CD4-positive, CD25-positive, alpha-beta regulatory T cell (primary cell): ENCODE measurements around the gene IQUB. TPM values are rescaled to one million over a fixed set of nuclear protein-coding genes. Genes with fewer than 3 reads are reported as not detected.
"Not testable (repeated sequence)": the region's sequence is repeated elsewhere in the genome, so short reads cannot be mapped to it uniquely, and the experiment has no call there.

Source experiments
- ATAC-seq, 2 donors: fragments of 150-1000 bp; cut with Tn5 transposase; one replicate each; pipeline ENCODE4 v1.10.0; 2021; ENCODE audit warnings: low read depth in 2 of 2, moderate number of reproducible peaks in 2 of 2, moderate library complexity in 1 of 2
- DNase-seq, 3 donors: peaks; one replicate each; pipeline versions ENCODE4 v3.0.0 to v3.0.0-alpha.2; 2012 to 2022; ENCODE audit warnings: mixed read lengths in 1 of 3
- H3K27ac ChIP-seq: one replicate; pipeline ENCODE4 v1.7.0; 2013; ENCODE audit warnings: mild to moderate bottlenecking, low read length; ENCODE audit not compliant: insufficient read depth, poor library complexity, severe bottlenecking
- H3K27me3 ChIP-seq: one replicate; pipeline ENCODE4 v1.7.0; 2013; ENCODE audit warnings: low read length; ENCODE audit not compliant: control insufficient read depth, insufficient read depth
- H3K36me3 ChIP-seq: one replicate; pipeline ENCODE4 v1.7.0; 2013; ENCODE audit warnings: mild to moderate bottlenecking, low read length, moderate library complexity; ENCODE audit not compliant: control insufficient read depth, insufficient read depth
- H3K4me1 ChIP-seq: 2 replicates; pipeline ENCODE4 v1.7.0; 2013; ENCODE audit warnings: mild to moderate bottlenecking, low read length; ENCODE audit not compliant: insufficient read depth, control insufficient read depth, poor library complexity, severe bottlenecking
- H3K4me3 ChIP-seq: one replicate; pipeline ENCODE4 v1.7.0; 2013; ENCODE audit warnings: low read depth, mild to moderate bottlenecking, low read length, moderate library complexity
- H3K9me3 ChIP-seq, 2 experiments: 1 replicate in 1 of 2; 2 replicates in 1 of 2; pipeline ENCODE4 v1.7.0; 2013; ENCODE audit warnings: low read length in 2 of 2, mild to moderate bottlenecking in 1 of 2, moderate library complexity in 1 of 2; ENCODE audit not compliant: control insufficient read depth in 2 of 2
- H3K27ac Mint-ChIP-seq, 3 donors: one replicate each; pipeline ENCODE4 v1.8.0; 2020 to 2022; ENCODE audit warnings: mild to moderate bottlenecking in 3 of 3, mixed read lengths in 3 of 3, moderate library complexity in 2 of 3
- H3K27me3 Mint-ChIP-seq: one replicate; pipeline ENCODE4 v1.8.0; 2022; ENCODE audit warnings: mild to moderate bottlenecking, mixed read lengths
- H3K36me3 Mint-ChIP-seq: one replicate; pipeline ENCODE4 v1.8.0; 2020; ENCODE audit warnings: mixed read lengths
- H3K4me1 Mint-ChIP-seq, 4 donors: one replicate each; pipeline ENCODE4 v1.8.0; 2020 to 2022; ENCODE audit warnings: mixed read lengths in 4 of 4, mild to moderate bottlenecking in 1 of 4
- H3K4me3 Mint-ChIP-seq, 4 donors: one replicate each; pipeline ENCODE4 v1.8.0; 2020 to 2022; ENCODE audit warnings: mild to moderate bottlenecking in 4 of 4, mixed read lengths in 4 of 4, moderate library complexity in 3 of 4
- H3K9me3 Mint-ChIP-seq, 7 donors: one replicate each; pipeline ENCODE4 v1.8.0; 2020 to 2022; ENCODE audit warnings: mixed read lengths in 7 of 7, mild to moderate bottlenecking in 3 of 7, moderate library complexity in 2 of 7
- polyA plus RNA-seq, 4 donors: library from polyadenylated mRNA; unstranded; fragments of 300-500 nt; fragmentation: Illumina TruSeq; gene quantifications; one replicate each; pipeline ENCODE4 v1.2.3, GENCODE V29; 2021
- total RNA-seq: library from RNA; stranded (reverse); gene quantifications from one replicate; pipeline ENCODE4 v1.2.3, GENCODE V29; 2022

IQUB gene
- total and polyA plus RNA-seq, 5 donors from 2014 or later = 0.15 TPM; not detected in 4

GRCh38 chr7:123530035-123530591, 4.3 kb downstream of the IQUB start:
- peaks cover 39% of the 10 kb centered on the region for H3K27me3 Mint-ChIP-seq
- not testable (repeated sequence) for ATAC-seq, H3K9me3 Mint-ChIP-seq

GRCh38 chr7:123528265-123528664, 6.1 kb downstream of the IQUB start:
- H3K9me3 ChIP-seq = no peaks in the 10 kb centered on the region
- DNase-seq (no peak), ATAC-seq (no peak)
- no peaks in the 10 kb centered on the region for H3K36me3 ChIP-seq
- no peaks in the 10 kb centered on the region for H3K36me3 Mint-ChIP-seq
- no peak overlapping the region for H3K27ac Mint-ChIP-seq
- H3K27ac ChIP-seq = no peak overlapping the region
- H3K27me3 ChIP-seq = peaks cover 1% of the 10 kb centered on the region
- H3K9me3 Mint-ChIP-seq = peaks cover 0 to 3% (median 0%) of the 10 kb centered on the region in 7 donors
- peaks cover 0 to 9% (median 5%) of the 10 kb centered on the region in 4 donors for H3K4me1 Mint-ChIP-seq
- H3K4me1 ChIP-seq = peaks cover 3% of the 10 kb centered on the region
- H3K27me3 Mint-ChIP-seq = peaks cover 22% of the 10 kb centered on the region
- no peak overlapping the region for H3K4me3 ChIP-seq
- peak overlapping the region in 1 of 4 donors; percentile 80 for H3K4me3 Mint-ChIP-seq

More at GRCh38 chr7:123530035-123530591, 4.3 kb downstream of the IQUB start:
- peaks cover 8 to 24% (median 13%) of the 10 kb centered on the region in 4 donors for H3K4me1 Mint-ChIP-seq
- H3K36me3 Mint-ChIP-seq, DNase-seq, H3K9me3 ChIP-seq, H3K36me3 ChIP-seq, H3K27me3 ChIP-seq, H3K27ac Mint-ChIP-seq, H3K4me3 Mint-ChIP-seq, H3K4me3 ChIP-seq, H3K27ac ChIP-seq: not testable (repeated sequence)
- peaks cover 17% of the 10 kb centered on the region for H3K4me1 ChIP-seq

- H3K27me3 ChIP-seq, H3K4me3 ChIP-seq, H3K4me3 Mint-ChIP-seq, H3K9me3 Mint-ChIP-seq, H3K27ac ChIP-seq, H3K4me1 Mint-ChIP-seq, DNase-seq, H3K4me1 ChIP-seq, H3K36me3 Mint-ChIP-seq, H3K36me3 ChIP-seq, ATAC-seq, H3K27ac Mint-ChIP-seq, H3K9me3 ChIP-seq: not testable (repeated sequence)
- H3K27me3 Mint-ChIP-seq = peaks cover 22% of the 10 kb centered on the region
These were observed 6.6 kb downstream of the IQUB start for GRCh38 chr7:123527712-123528225.

- H3K4me3 Mint-ChIP-seq, H3K27ac ChIP-seq: not testable (repeated sequence)
These were observed 7.9 kb downstream of the IQUB start for GRCh38 chr7:123526533-123526932.

DNA sequence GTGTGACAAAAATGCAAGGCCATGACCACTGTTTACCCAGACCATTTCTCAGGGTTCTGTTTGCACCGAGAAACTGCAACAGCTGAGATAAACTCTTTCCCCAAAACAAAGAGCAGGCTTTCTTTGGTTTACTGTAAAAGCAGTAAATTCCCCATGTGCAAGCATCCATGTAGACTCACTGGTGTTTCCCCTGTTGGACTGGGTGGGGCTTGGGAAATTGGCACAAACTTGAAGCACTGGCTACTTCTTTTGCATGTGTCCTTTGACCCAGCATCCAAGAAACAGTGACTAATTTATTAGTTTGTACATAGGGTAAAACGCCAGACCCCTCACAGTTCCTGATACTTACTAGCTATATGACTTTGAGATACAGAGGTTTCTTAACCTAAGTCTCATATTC, 12.3 kb downstream of the IQUB start:
- Histone ChIP-seq H3K4me3 (no peak overlapping the region), H3K27me3 (peaks cover 5% of the 10 kb centered on the region), H3K36me3 (no peaks in the 10 kb centered on the region), H3K27ac (no peak overlapping the region), H3K4me1 (no peaks in the 10 kb centered on the region), H3K9me3 (no peaks in the 10 kb centered on the region)
- H3K27me3 Mint-ChIP-seq = peaks cover 12% of the 10 kb centered on the region
- H3K27ac Mint-ChIP-seq = no peak overlapping the region
- no peak for ATAC-seq
- H3K36me3 Mint-ChIP-seq = no peaks in the 10 kb centered on the region
- H3K4me1 Mint-ChIP-seq = no peaks in the 10 kb centered on the region
- DNase-seq = no peak
- H3K4me3 Mint-ChIP-seq = no peak overlapping the region
- H3K9me3 Mint-ChIP-seq = peaks cover 0 to 4% (median 0%) of the 10 kb centered on the region in 7 donors

More at GRCh38 chr7:123526533-123526932, 7.9 kb downstream of the IQUB start:
- not testable (repeated sequence) for H3K9me3 Mint-ChIP-seq, H3K36me3 Mint-ChIP-seq, H3K4me3 ChIP-seq, H3K36me3 ChIP-seq, ATAC-seq, H3K27ac Mint-ChIP-seq, H3K9me3 ChIP-seq, H3K27me3 ChIP-seq, DNase-seq, H3K4me1 ChIP-seq, H3K4me1 Mint-ChIP-seq
- H3K27me3 Mint-ChIP-seq = peaks cover 15% of the 10 kb centered on the region

GRCh38 chr7:123505221-123505620, 29.2 kb downstream of the IQUB start:
- H3K27ac ChIP-seq = no peak overlapping the region
- no peaks in the 10 kb centered on the region for H3K4me1 Mint-ChIP-seq
- H3K27me3 ChIP-seq = peaks cover 2% of the 10 kb centered on the region
- ATAC-seq = no peak
- peaks cover 16% of the 10 kb centered on the region for H3K27me3 Mint-ChIP-seq
- peaks cover 0 to 7% of the 10 kb centered on the region in 2 experiments for H3K9me3 ChIP-seq
- H3K9me3 Mint-ChIP-seq = peaks cover 0 to 17% (median 7%) of the 10 kb centered on the region in 7 donors
- H3K27ac Mint-ChIP-seq = no peak overlapping the region
- no peak overlapping the region for H3K4me3 Mint-ChIP-seq
- no peaks in the 10 kb centered on the region for H3K36me3 ChIP-seq
- H3K36me3 Mint-ChIP-seq = no peaks in the 10 kb centered on the region
- no peaks in the 10 kb centered on the region for H3K4me1 ChIP-seq
- no peak for DNase-seq
- no peak overlapping the region for H3K4me3 ChIP-seq

GRCh38 chr7:123502201-123502600, 32.2 kb downstream of the IQUB start:
- no peak overlapping the region for H3K4me3 ChIP-seq
- Mint-ChIP-seq H3K27me3 (peaks cover 20% of the 10 kb centered on the region), H3K9me3 (peaks cover 0 to 17% (median 7%) of the 10 kb centered on the region in 7 donors), H3K4me1 (no peaks in the 10 kb centered on the region), H3K36me3 (no peaks in the 10 kb centered on the region), H3K4me3 (no peak overlapping the region), H3K27ac (no peak overlapping the region)
- H3K36me3 ChIP-seq = no peaks in the 10 kb centered on the region
- H3K9me3 ChIP-seq = peaks cover 0 to 7% of the 10 kb centered on the region in 2 experiments
- no peak overlapping the region for H3K27ac ChIP-seq
- H3K4me1 ChIP-seq = no peaks in the 10 kb centered on the region
- H3K27me3 ChIP-seq = peaks cover 4% of the 10 kb centered on the region
- DNase-seq = no peak
- no peak for ATAC-seq

DNA sequence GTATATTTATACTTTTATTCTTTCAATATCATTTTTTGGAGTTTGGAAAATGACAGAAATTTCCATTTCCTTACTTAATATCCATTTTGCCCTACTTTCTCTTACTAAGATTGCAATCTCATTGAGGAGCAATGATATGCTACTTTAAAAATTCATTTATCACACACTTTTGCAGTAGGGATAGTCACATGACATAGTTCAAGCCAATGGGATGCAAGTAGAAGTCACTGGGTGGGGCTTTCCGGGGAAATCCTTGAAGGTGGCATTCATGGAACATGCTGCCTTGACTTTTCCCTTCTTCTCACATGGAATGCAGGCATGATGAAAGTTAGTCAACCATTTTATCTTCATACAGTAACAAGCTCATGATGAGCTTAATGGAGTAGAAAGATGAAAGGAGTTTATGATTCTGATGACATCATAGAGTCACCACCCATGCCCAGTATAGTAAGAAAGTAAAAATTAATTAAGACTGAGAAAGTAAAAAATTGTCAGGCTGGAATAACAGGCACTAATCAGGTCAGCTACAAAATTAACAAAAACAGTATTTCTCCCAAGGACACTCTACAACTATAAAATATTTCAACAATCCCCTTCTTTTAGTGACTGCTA, 33.4 kb downstream of the IQUB start:
- ATAC-seq (no peak), DNase-seq (no peak)
- Histone ChIP-seq H3K27me3 (peaks cover 8% of the 10 kb centered on the region), H3K36me3 (no peaks in the 10 kb centered on the region), H3K27ac (no peak overlapping the region), H3K9me3 (peaks cover 0 to 7% of the 10 kb centered on the region in 2 experiments), H3K4me1 (no peaks in the 10 kb centered on the region), H3K4me3 (no peak overlapping the region)
- peaks cover 20% of the 10 kb centered on the region for H3K27me3 Mint-ChIP-seq
- H3K4me1 Mint-ChIP-seq = no peaks in the 10 kb centered on the region
- H3K9me3 Mint-ChIP-seq = peaks cover 0 to 13% (median 3%) of the 10 kb centered on the region in 7 donors
- H3K27ac Mint-ChIP-seq = no peak overlapping the region
- no peaks in the 10 kb centered on the region for H3K36me3 Mint-ChIP-seq
- no peak overlapping the region for H3K4me3 Mint-ChIP-seq
